ENCODE data around the gene SLC7A9. TPM values are rescaled to one million over a fixed set of nuclear protein-coding genes. Genes with fewer than 3 reads are reported as not detected.
"Not testable (repeated sequence)": the region's sequence is repeated elsewhere in the genome, so short reads cannot be mapped to it uniquely, and the experiment has no call there.

The SLC7A9 gene
- total RNA-seq, 2 experiments from 2014 or later: 0.14 TPM; not detected in 1

DNA sequence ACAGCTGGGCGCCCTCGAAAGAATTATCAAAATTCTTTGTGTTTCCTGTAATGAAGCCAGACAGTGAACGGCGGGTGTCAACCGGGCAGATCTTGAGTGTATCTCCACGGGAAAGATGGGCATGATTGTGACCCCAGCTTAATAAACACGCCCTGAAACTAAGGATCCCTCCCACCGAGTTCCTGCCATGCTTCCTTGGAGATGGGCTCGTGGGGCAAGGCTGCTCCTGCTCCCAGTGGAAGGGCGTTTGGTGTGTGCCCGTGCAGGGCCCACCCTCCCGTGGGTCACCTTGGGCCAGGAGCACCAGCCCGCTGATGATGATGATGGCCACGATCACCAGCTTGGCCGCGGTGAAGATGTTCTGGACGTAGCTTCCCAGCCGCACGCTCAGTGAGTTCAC is 7.4 kb downstream of the SLC7A9 start:
- H3K36me3 Mint-ChIP-seq (ENCODE audit: low read depth): no peaks in the 10 kb centered on the region
- ChIA-PET POLR2A (no interaction called here), CTCF (no interaction called here)
- no peak overlapping the region for H3K27ac Mint-ChIP-seq
- no peak for DNase-seq
- H3K9me3 Mint-ChIP-seq (ENCODE audit: low read depth): no peaks in the 10 kb centered on the region
- intact Hi-C loops (cut with DNase I, micrococcal nuclease): no loop called here
- H3K4me1 Mint-ChIP-seq: no peaks in the 10 kb centered on the region
- H3K4me3 Mint-ChIP-seq: no peak overlapping the region
- ATAC-seq: no peak
- H3K27me3 Mint-ChIP-seq: no peaks in the 10 kb centered on the region

DNA sequence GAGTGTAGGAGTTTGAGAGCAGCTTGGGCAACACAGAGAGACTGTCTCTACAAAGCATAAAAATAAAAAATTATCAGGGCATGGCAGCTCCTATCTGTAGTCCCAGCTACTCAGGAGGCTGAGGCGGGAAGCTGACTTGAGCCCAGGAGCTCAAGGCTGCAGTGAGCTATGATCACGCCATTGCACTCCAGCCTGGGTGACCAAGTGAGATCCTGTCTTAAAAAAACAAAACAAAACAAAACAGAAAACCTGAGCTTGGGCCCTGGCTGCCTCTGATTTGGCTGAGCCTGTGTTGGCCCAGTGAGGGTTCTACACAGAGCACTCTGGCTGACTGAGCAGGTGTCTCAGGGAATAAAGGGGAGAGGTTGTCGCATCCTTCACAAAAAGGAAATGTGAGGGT is 8.0 kb downstream of the SLC7A9 start:
- no peak for DNase-seq
- POLR2A ChIA-PET: no interaction called here

DNA sequence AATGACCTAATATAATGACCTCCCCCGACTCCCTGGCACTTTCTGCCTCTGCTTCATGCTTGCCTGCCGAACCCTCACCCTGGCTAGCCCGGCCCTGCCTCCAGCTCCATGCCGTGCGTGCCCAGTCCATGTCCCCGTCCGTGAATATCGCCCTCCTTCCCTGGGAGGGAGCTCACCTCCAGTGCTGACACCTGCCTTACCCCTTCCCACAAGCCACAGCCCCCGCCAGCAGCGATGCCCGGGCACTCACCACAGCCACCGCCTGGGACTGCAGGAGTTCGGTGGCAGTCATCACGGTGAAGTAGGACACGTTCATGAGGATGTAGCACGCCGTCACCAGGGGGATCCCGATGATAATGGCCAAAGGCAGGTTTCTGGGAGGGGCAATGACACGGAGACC is 10.0 kb downstream of the SLC7A9 start:
- DNase-seq (no peak), ATAC-seq (no peak)
- ChIA-PET POLR2A (no interaction called here), CTCF (no interaction called here)
- H3K9me3 Mint-ChIP-seq (ENCODE audit: low read depth): no peaks in the 10 kb centered on the region
- H3K36me3 Mint-ChIP-seq (ENCODE audit: low read depth): no peaks in the 10 kb centered on the region
- intact Hi-C loops (cut with DNase I, micrococcal nuclease): no loop called here
- no peaks in the 10 kb centered on the region for H3K27me3 Mint-ChIP-seq
- H3K27ac Mint-ChIP-seq: no peak overlapping the region
- no peak overlapping the region for H3K4me3 Mint-ChIP-seq
- no peaks in the 10 kb centered on the region for H3K4me1 Mint-ChIP-seq

More for the DNA sequence above, 8.0 kb downstream of the SLC7A9 start:
- H3K9me3 Mint-ChIP-seq (ENCODE audit: low read depth): no peaks in the 10 kb centered on the region
- intact Hi-C loops (cut with DNase I, micrococcal nuclease): no loop called here
- H3K27me3 Mint-ChIP-seq: no peaks in the 10 kb centered on the region
- H3K27ac Mint-ChIP-seq: no peak overlapping the region
- no peak for ATAC-seq
- H3K4me1 Mint-ChIP-seq: no peaks in the 10 kb centered on the region
- no peaks in the 10 kb centered on the region for H3K36me3 Mint-ChIP-seq (ENCODE audit: low read depth)
- no peak overlapping the region for H3K4me3 Mint-ChIP-seq
- CTCF ChIA-PET: interaction anchor here (0.6 kb wide), 1 partner anchor 18 kb away, joined by 4 read pairs; no protein-coding TSS in a partner anchor

- no peaks in the 10 kb centered on the region for H3K36me3 Mint-ChIP-seq (ENCODE audit: low read depth)
- no peak overlapping the region for H3K4me3 Mint-ChIP-seq
- intact Hi-C loops (cut with DNase I, micrococcal nuclease): no loop called here
- CTCF ChIA-PET: no interaction called here
- H3K27me3 Mint-ChIP-seq: no peaks in the 10 kb centered on the region
- DNase-seq (no peak), ATAC-seq (no peak)
- POLR2A ChIA-PET: no interaction called here
- no peaks in the 10 kb centered on the region for H3K9me3 Mint-ChIP-seq (ENCODE audit: low read depth)
- H3K27ac Mint-ChIP-seq: no peak overlapping the region
- H3K4me1 Mint-ChIP-seq: no peaks in the 10 kb centered on the region
Measured at GRCh38 chr19:32858559-32858958, 11.0 kb downstream of the SLC7A9 start.

- Mint-ChIP-seq H3K36me3 (ENCODE audit: low read depth) (no peaks in the 10 kb centered on the region), H3K4me1 (no peaks in the 10 kb centered on the region), H3K27me3 (no peaks in the 10 kb centered on the region), H3K27ac (no peak overlapping the region), H3K9me3 (ENCODE audit: low read depth) (no peaks in the 10 kb centered on the region), H3K4me3 (no peak overlapping the region)
- ATAC-seq (no peak), DNase-seq (no peak)
- ChIA-PET POLR2A (no interaction called here), CTCF (no interaction called here)
- intact Hi-C loops (cut with DNase I, micrococcal nuclease): no loop called here
Measured at GRCh38 chr19:32858155-32858554, 11.4 kb downstream of the SLC7A9 start.

DNA sequence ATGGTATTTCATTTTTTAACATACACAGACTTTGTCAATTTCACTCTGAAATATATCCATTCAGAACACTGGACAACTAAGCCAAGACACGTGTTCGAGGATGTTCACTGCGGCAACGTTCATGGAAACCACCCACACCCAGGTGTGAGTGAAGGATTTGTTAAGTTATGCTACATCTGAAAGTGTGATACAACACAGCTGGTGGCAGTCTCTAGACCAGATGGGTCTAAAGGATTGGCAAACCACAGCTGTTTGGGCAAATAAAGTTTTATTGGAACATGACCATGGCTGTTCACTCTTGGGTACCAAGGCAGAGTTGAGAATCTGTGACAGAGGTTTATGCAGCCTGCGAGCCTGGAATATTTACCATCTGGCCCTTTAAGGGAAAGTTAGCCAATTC is 12.0 kb downstream of the SLC7A9 start:
- POLR2A ChIA-PET: no interaction called here
- Mint-ChIP-seq H3K36me3 (ENCODE audit: low read depth) (no peaks in the 10 kb centered on the region), H3K9me3 (ENCODE audit: low read depth) (no peaks in the 10 kb centered on the region), H3K27ac (no peak overlapping the region), H3K4me3 (no peak overlapping the region), H3K27me3 (no peaks in the 10 kb centered on the region), H3K4me1 (no peaks in the 10 kb centered on the region)
- CTCF ChIA-PET: no interaction called here
- intact Hi-C loops (cut with DNase I, micrococcal nuclease): no loop called here
- ATAC-seq: no peak
- no peak for DNase-seq

- POLR2A ChIA-PET; H3K9me3 Mint-ChIP-seq (ENCODE audit: low read depth); ATAC-seq; DNase-seq; intact Hi-C loops (cut with DNase I, micrococcal nuclease); H3K4me3 Mint-ChIP-seq; H3K36me3 Mint-ChIP-seq (ENCODE audit: low read depth); H3K27me3 Mint-ChIP-seq; H3K4me1 Mint-ChIP-seq; H3K27ac Mint-ChIP-seq; CTCF ChIA-PET: not testable (repeated sequence)
Measured at GRCh38 chr19:32856818-32857217, 12.7 kb downstream of the SLC7A9 start.

DNA sequence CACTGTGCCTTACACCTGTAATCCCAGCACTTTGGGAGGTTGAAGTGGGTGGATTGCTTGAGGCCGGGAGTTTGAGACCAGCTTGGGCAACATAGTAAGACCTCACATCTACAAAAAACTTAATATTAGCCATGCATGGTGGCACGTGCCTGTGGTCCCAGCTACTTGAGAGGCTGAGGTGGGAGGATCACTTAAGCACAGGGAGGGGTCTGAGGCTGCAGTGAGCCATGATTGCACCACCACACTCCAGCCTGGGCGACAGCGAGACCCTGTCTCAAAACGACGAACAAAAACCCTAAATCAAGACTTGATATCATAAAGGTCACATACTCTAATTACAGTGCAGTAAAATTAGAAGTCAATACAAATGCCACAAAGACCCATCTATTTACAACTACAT is 17.4 kb downstream of the SLC7A9 start:
- Mint-ChIP-seq H3K9me3 (ENCODE audit: low read depth) (no peaks in the 10 kb centered on the region), H3K27me3 (no peaks in the 10 kb centered on the region), H3K4me3 (no peak overlapping the region), H3K36me3 (ENCODE audit: low read depth) (peaks cover under 1% of the 10 kb centered on the region), H3K4me1 (no peaks in the 10 kb centered on the region), H3K27ac (no peak overlapping the region)
- CTCF ChIA-PET: no interaction called here
- intact Hi-C loops (cut with DNase I, micrococcal nuclease): no loop called here
- no peak for DNase-seq
- ATAC-seq: no peak
- POLR2A ChIA-PET: no interaction called here

DNA sequence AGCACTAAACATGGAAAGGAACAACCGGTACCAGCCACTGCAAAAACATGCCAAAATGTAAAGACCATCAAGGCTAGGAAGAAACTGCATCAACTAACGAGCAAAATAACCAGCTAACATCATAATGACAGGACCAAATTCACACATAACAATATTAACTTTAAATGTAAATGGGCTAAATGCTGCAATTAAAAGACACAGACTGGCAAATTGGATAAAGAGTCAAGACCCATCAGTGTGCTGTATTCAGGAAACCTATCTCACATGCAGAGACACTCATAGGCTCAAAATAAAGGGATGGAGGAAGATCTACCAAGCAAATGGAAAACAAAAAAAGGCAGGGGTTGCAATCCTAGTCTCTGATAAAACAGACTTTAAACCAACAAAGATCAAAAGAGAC is 21.5 kb downstream of the SLC7A9 start:
- H3K27me3 Mint-ChIP-seq, H3K4me1 Mint-ChIP-seq: not testable (repeated sequence)

GRCh38 chr19:32843716-32844245 is 25.8 kb downstream of the SLC7A9 start:
- intact Hi-C loops (cut with DNase I, micrococcal nuclease): no loop called here
- DNase-seq (no peak), ATAC-seq (no peak)
- Mint-ChIP-seq H3K4me1 (no peaks in the 10 kb centered on the region), H3K9me3 (ENCODE audit: low read depth) (peaks cover 10% of the 10 kb centered on the region), H3K27ac (no peak overlapping the region), H3K27me3 (no peaks in the 10 kb centered on the region), H3K36me3 (ENCODE audit: low read depth) (peaks cover 12% of the 10 kb centered on the region), H3K4me3 (no peak overlapping the region)
- CTCF ChIA-PET: interaction anchor here (0.7 kb wide), 1 partner anchor 17 kb away, joined by 4 read pairs; no protein-coding TSS in a partner anchor
- POLR2A ChIA-PET: no interaction called here

More for the DNA sequence above, 21.5 kb downstream of the SLC7A9 start:
- DNase-seq; H3K27ac Mint-ChIP-seq; CTCF ChIA-PET; intact Hi-C loops (cut with DNase I, micrococcal nuclease); ATAC-seq; POLR2A ChIA-PET; H3K9me3 Mint-ChIP-seq (ENCODE audit: low read depth); H3K36me3 Mint-ChIP-seq (ENCODE audit: low read depth); H3K4me3 Mint-ChIP-seq: not testable (repeated sequence)

GRCh38 chr19:32842061-32842460 is 27.5 kb downstream of the SLC7A9 start:
- Mint-ChIP-seq H3K27me3 (no peaks in the 10 kb centered on the region), H3K27ac (no peak overlapping the region), H3K4me1 (peaks cover 5% of the 10 kb centered on the region), H3K4me3 (no peak overlapping the region), H3K36me3 (ENCODE audit: low read depth) (peaks cover 10% of the 10 kb centered on the region), H3K9me3 (ENCODE audit: low read depth) (peaks cover 12% of the 10 kb centered on the region)
- ChIA-PET POLR2A (no interaction called here), CTCF (interaction anchor here (0.8 to 1.0 kb wide), 2 partner anchors 12 to 170 kb away, joined by 3 to 4 read pairs; no protein-coding TSS in a partner anchor)
- DNase-seq (no peak), ATAC-seq (no peak)
- intact Hi-C loops (cut with DNase I, micrococcal nuclease): no loop called here

GRCh38 chr19:32837531-32837930 is 32.0 kb downstream of the SLC7A9 start:
- ChIA-PET POLR2A (no interaction called here), CTCF (interaction anchor here (0.6 kb wide), 1 partner anchor 28 kb away, joined by 3 read pairs; no protein-coding TSS in a partner anchor)
- DNase-seq (peak; percentile 19), ATAC-seq (no peak)
- no peak overlapping the region for H3K4me3 Mint-ChIP-seq
- no peaks in the 10 kb centered on the region for H3K27me3 Mint-ChIP-seq
- peaks cover 12% of the 10 kb centered on the region for H3K9me3 Mint-ChIP-seq (ENCODE audit: low read depth)
- intact Hi-C loops (cut with DNase I, micrococcal nuclease): no loop called here
- H3K4me1 Mint-ChIP-seq: peaks cover 9% of the 10 kb centered on the region
- H3K27ac Mint-ChIP-seq: no peak overlapping the region
- H3K36me3 Mint-ChIP-seq (ENCODE audit: low read depth): peaks cover 9% of the 10 kb centered on the region

GRCh38 chr19:32833388-32833787 is 36.2 kb downstream of the SLC7A9 start:
- H3K4me3 Mint-ChIP-seq; CTCF ChIA-PET; H3K36me3 Mint-ChIP-seq (ENCODE audit: low read depth); POLR2A ChIA-PET; intact Hi-C loops (cut with DNase I, micrococcal nuclease); H3K27me3 Mint-ChIP-seq; H3K27ac Mint-ChIP-seq; ATAC-seq; H3K9me3 Mint-ChIP-seq (ENCODE audit: low read depth); DNase-seq: not testable (repeated sequence)
- peaks cover 17% of the 10 kb centered on the region for H3K4me1 Mint-ChIP-seq

Data from activated CD4-positive, alpha-beta T cell treated with anti-CD3 and anti-CD28 coated beads for 36 hours (primary cell).